K562 (cell line): ENCODE measurements around the gene PPP6R3. TPM values are rescaled to one million over a fixed set of nuclear protein-coding genes. Genes with fewer than 3 reads are reported as not detected.

ENCODE experiments used
- ATAC-seq: fragments of 200-7000 bp; cut with Tn5 transposase; 3 replicates; pipeline ENCODE4 v1.9.1; 2020; ENCODE audit warnings: moderate library complexity
- BruUV-seq: library from RNA; stranded (reverse); fragments of 400-500 nt; replicated peaks from 2 replicates; lab custom pipeline; 2021; lab: Mats Ljungman, UMichigan
- CTCF ChIA-PET: fragments of 300-600 bp; formaldehyde crosslinking; extraction: SDS; loops from one replicate; lab custom pipeline; 2021; ENCODE audit warnings: low intra/inter-chr PET ratio; lab: Yijun Ruan, JAX
- POLR2A ChIA-PET: fragments of 300-600, 350-650 bp; sonication (Branson Sonifier 250); formaldehyde crosslinking; extraction: SDS; loops from one replicate; lab custom pipeline; 2021; ENCODE audit warnings: antibody characterized with exemption, inconsistent platforms; lab: Yijun Ruan, JAX
- DNase-seq, 4 experiments: peaks; one replicate each; pipeline versions ENCODE4 v3.0.0 to v3.0.0-alpha.2; 2011 to 2018; ENCODE audit warnings: low spot score in 3 of 4, mixed read lengths in 3 of 4; ENCODE audit errors: extremely low read depth in 1 of 4
- FAIRE-seq: peaks from 2 replicates; lab custom pipeline; 2011; peaks lifted over from hg19 to GRCh38; lab: Jason Lieb, UNC
- H2AFZ ChIP-seq: 2 replicates; pipeline ENCODE4 v1.6.0; 2011; ENCODE audit warnings: low read depth, low read length, control low read depth, inconsistent platforms
- H3K27ac ChIP-seq: fragments of 200-600 bp; 3 replicates; pipeline ENCODE4 v1.8.0; 2011; ENCODE audit warnings: low read depth, mild to moderate bottlenecking, control low read depth, inconsistent platforms, low read length, moderate library complexity, mixed read lengths; ENCODE audit errors: extremely low read depth
- H3K27me3 ChIP-seq, 2 experiments: fragments of 300-600 bp in 1 of 2; 2 replicates in 1 of 2; 3 replicates in 1 of 2; pipeline versions ENCODE4 v1.6.0 to v1.8.0; 2011; ENCODE audit warnings: inconsistent platforms in 2 of 2, low read length in 2 of 2, mild to moderate bottlenecking in 1 of 2, mixed read lengths in 1 of 2, moderate library complexity in 1 of 2; ENCODE audit not compliant: control insufficient read depth in 2 of 2, insufficient read depth in 2 of 2
- H3K36me3 ChIP-seq: fragments of 300-600 bp; 3 replicates; pipeline ENCODE4 v1.8.0; 2011; ENCODE audit warnings: mild to moderate bottlenecking, low read length, inconsistent platforms; ENCODE audit not compliant: control insufficient read depth, insufficient read depth
- H3K4me1 ChIP-seq, 2 experiments: fragments of 200-600 bp in 1 of 2; replicated peaks in 1 of 2; 2 replicates in 1 of 2; 3 replicates in 1 of 2; pipeline versions ENCODE4 v1.5.1 to v1.8.0; 2011; ENCODE audit warnings: inconsistent platforms in 2 of 2, low read length in 2 of 2, mild to moderate bottlenecking in 1 of 2, mixed read lengths in 1 of 2, moderate library complexity in 1 of 2; ENCODE audit not compliant: control insufficient read depth in 2 of 2, insufficient read depth in 2 of 2
- H3K4me2 ChIP-seq: 2 replicates; pipeline ENCODE4 v1.6.1; 2011; ENCODE audit warnings: low read length, control low read depth, inconsistent platforms, mixed read lengths; ENCODE audit not compliant: insufficient read depth
- H3K4me3 ChIP-seq: fragments of 200-600 bp; sonication (generic), shearing (Covaris generic); 2 replicates; pipeline ENCODE4 v1.5.1; 2016; ENCODE audit warnings: control low read depth, inconsistent platforms
- H3K79me2 ChIP-seq: fragments of 200-600 bp; 3 replicates; pipeline ENCODE4 v1.8.0; 2011; ENCODE audit warnings: low read length, inconsistent platforms; ENCODE audit not compliant: control insufficient read depth, insufficient read depth
- H3K9ac ChIP-seq, 2 experiments: 2 replicates each; pipeline versions ENCODE4 v1.6.0 to v1.6.1; 2011; ENCODE audit warnings: low read depth in 2 of 2, low read length in 2 of 2, control low read depth in 1 of 2, inconsistent platforms in 1 of 2, mild to moderate bottlenecking in 1 of 2, mixed read lengths in 1 of 2; ENCODE audit not compliant: insufficient read depth in 1 of 2
- H3K9me1 ChIP-seq: one replicate; pipeline ENCODE4 v1.6.0; 2011; ENCODE audit warnings: inconsistent platforms, mild to moderate bottlenecking, low read length, moderate library complexity; ENCODE audit not compliant: control insufficient read depth, insufficient read depth
- H3K9me3 ChIP-seq: replicated peaks from 2 replicates; pipeline ENCODE4 v1.5.1; 2011; ENCODE audit warnings: low read depth, low read length, inconsistent platforms; ENCODE audit not compliant: control insufficient read depth, insufficient read depth
- H4K20me1 ChIP-seq: replicated peaks from 2 replicates; pipeline ENCODE4 v1.6.1; 2011; ENCODE audit warnings: low read length, inconsistent platforms, mixed read lengths; ENCODE audit not compliant: control insufficient read depth, insufficient read depth
- ADNP ChIP-seq: fragments of 200-800 bp; sonication (Bioruptor generic); IDR thresholded peaks from 2 replicates; pipeline ENCODE4 v1.6.1; 2016; ENCODE audit warnings: missing genetic modification characterization, missing compliant biosample characterization
- ARID3B ChIP-seq: fragments of 250-450 bp; sonication (Bioruptor Pico); IDR thresholded peaks from 2 replicates; pipeline ENCODE4 v1.4.0; 2020; ENCODE audit warnings: borderline replicate concordance
- ATF7 ChIP-seq: fragments of 450-650 bp; IDR thresholded peaks from 2 replicates; pipeline ENCODE4 v1.7.1; 2014; ENCODE audit warnings: mild to moderate bottlenecking, moderate library complexity
- BRCA1 ChIP-seq, 2 experiments: fragments of 450-650 bp in 1 of 2; sonication (generic) in 1 of 2; formaldehyde crosslinking in 1 of 2; IDR thresholded peaks; 2 replicates each; pipeline versions ENCODE4 v1.5.0 to v1.6.1; 2017 to 2020; ENCODE audit warnings: mild to moderate bottlenecking in 1 of 2, missing genetic modification reagents in 1 of 2
- CREB3L1 ChIP-seq: fragments of 450-650 bp; IDR thresholded peaks from 2 replicates; pipeline ENCODE4 v1.6.1; 2014; ENCODE audit warnings: low read depth, mild to moderate bottlenecking, moderate library complexity, borderline replicate concordance
- FOXJ2 ChIP-seq: fragments of 200-800 bp; sonication (Bioruptor generic); IDR thresholded peaks from 2 replicates; pipeline ENCODE4 v1.6.1; 2016; ENCODE audit warnings: missing genetic modification characterization, missing compliant biosample characterization
- MCM7 ChIP-seq, 2 experiments: fragments of 450-650 bp; IDR thresholded peaks; 2 replicates each; pipeline ENCODE4 v1.6.1; 2016 to 2018
- NELFE ChIP-seq: IDR thresholded peaks from 2 replicates; pipeline ENCODE4 v1.6.1; 2011; ENCODE audit warnings: mild to moderate bottlenecking; ENCODE audit not compliant: insufficient read depth, insufficient read length
- NFXL1 ChIP-seq: fragments of 450-650 bp; formaldehyde crosslinking; IDR thresholded peaks from 2 replicates; pipeline ENCODE4 v1.4.0; 2021; ENCODE audit warnings: mild to moderate bottlenecking
- SMAD2 ChIP-seq: fragments of 150-350 bp; IDR thresholded peaks from 2 replicates; pipeline ENCODE4 v1.6.1; 2014; ENCODE audit warnings: low read depth, mild to moderate bottlenecking, low read length
- SNRNP70 ChIP-seq: fragments of 200-400 bp; formaldehyde crosslinking; optimal IDR thresholded peaks from 2 replicates; pipeline ENCODE3; 2017; ENCODE audit warnings: low read depth, low read length
- TAF15 ChIP-seq: fragments of 200-400 bp; formaldehyde crosslinking; IDR thresholded peaks from 2 replicates; pipeline ENCODE4 v1.6.1; 2017; ENCODE audit warnings: mild to moderate bottlenecking, low read depth, low read length, moderate library complexity
- THAP12 ChIP-seq: fragments of 250-450 bp; sonication (Bioruptor Pico); IDR thresholded peaks from 2 replicates; pipeline ENCODE4 v1.9.0; 2021; ENCODE audit warnings: mild to moderate bottlenecking, inconsistent platforms
- TRIM24 ChIP-seq, 2 experiments: fragments of 450-650 bp; IDR thresholded peaks; 2 replicates each; pipeline ENCODE4 v1.6.1; 2016
- ZNF134 ChIP-seq: fragments of 250-450 bp; sonication (Bioruptor Pico); conservative IDR thresholded peaks from 2 replicates; pipeline ENCODE4 v1.4.0; 2020
- WGBS: fragments of 100-300 bp; shearing (Covaris generic); methylation state at CpG from one replicate; pipeline ENCODE4 v1.1.6; 2016; ENCODE audit warnings: low coverage, mixed read lengths; ENCODE audit not compliant: insufficient coverage; ENCODE audit errors: missing lambda C conversion rate; 5-methylcytosine and 5-hydroxymethylcytosine counted together
- in situ Hi-C: fragments of 300-500 bp; cut with MboI; formaldehyde crosslinking; loops from 4 replicates; pipeline ENCODE4 v1.15.0; 2018; ENCODE audit warnings: inconsistent platforms, mixed read lengths
- intact Hi-C: fragments of 100-400 bp; cut with micrococcal nuclease; formaldehyde crosslinking; loops from 2 replicates; pipeline ENCODE4 v1.14.2; 2022
- polyA plus RNA-seq, 8 experiments: library from polyadenylated mRNA; depleted of rRNA in 4 of 8; stranded (reverse) in 5 of 8; unstranded in 3 of 8; fragments of >200 nt; fragmentation: Nextera tagmentation in 2 of 8; fragmentation: Illumina TruSeq in 1 of 8; extraction: Ambion mirVana in 2 of 8; extraction: Trizol in 1 of 8; gene quantifications; 2 replicates each; pipeline versions ENCODE4 v1.2.1 to v1.2.3, GENCODE V29; 2011 to 2014; ENCODE audit warnings: inconsistent platforms in 1 of 8, missing spikeins in 1 of 8
- total RNA-seq, 7 experiments: library from RNA; depleted of rRNA in 6 of 7; stranded (reverse); fragments of >200 nt in 6 of 7; fragmentation: Illumina TruSeq in 2 of 7; extraction: Trizol in 2 of 7; gene quantifications; 2 replicates each; pipeline versions ENCODE4 v1.2.1 to v1.2.3, GENCODE V29; 2011 to 2021; ENCODE audit warnings: low replicate concordance in 1 of 7

PPP6R3 gene
- total and polyA plus RNA-seq, 9 of the 15 experiments (the other 6 are each of a cell fraction or from before 2014, with no cell fraction given), result 20.3 to 117 (median 80.6) TPM

GRCh38 chr11:68505596-68505995, 45.0 kb downstream of the PPP6R3 start (continued):
- TF ChIP-seq NFXL1 (CRISPR knock-in tag), result no peak

GRCh38 chr11:68506908-68507307, 46.4 kb downstream of the PPP6R3 start:
- Histone ChIP-seq H3K4me2 (no peak overlapping the region), H3K9ac (no peak overlapping the region), H3K4me1 (peaks cover 0 to 31% of the 10 kb centered on the region in 2 experiments), H3K36me3 (peaks cover 12% of the 10 kb centered on the region), H3K27ac (no peak overlapping the region), H3K9me1 (no peaks in the 10 kb centered on the region), H3K4me3 (no peak overlapping the region), H3K27me3 (no peaks in the 10 kb centered on the region), H4K20me1 (peaks cover 31% of the 10 kb centered on the region), H2AFZ (no peak overlapping the region), H3K9me3 (no peaks in the 10 kb centered on the region; the same call in 1 of the 2 replicates), H3K79me2 (peaks cover 97% of the 10 kb centered on the region)
- ATAC-seq (no peak), DNase-seq (no peak), FAIRE-seq (no peak)
- in situ Hi-C loops, result no loop called here
- ChIA-PET CTCF (no interaction called here), POLR2A (no interaction called here)
- WGBS, result 96% methylated on average over 3 of the region's 3 CpGs
- BruUV-seq, result no TSS peak
- intact Hi-C loops, result no loop called here
- no peak for TF ChIP-seq THAP12 (CRISPR knock-in tag)
- no peak for TF ChIP-seq TAF15
- no peak for TF ChIP-seq ATF7
- TF ChIP-seq TRIM24 (IDR thresholded peaks at IDR 0.05), result no peak
- TF ChIP-seq BRCA1 (IDR thresholded peaks at IDR 0.05), result no peak
- TF ChIP-seq BRCA1 (CRISPR knock-in tag; IDR thresholded peaks at IDR 0.05), result no peak
- no peak for TF ChIP-seq SNRNP70
- TF ChIP-seq ADNP (tag), result no peak
- no peak for TF ChIP-seq ARID3B (CRISPR knock-in tag)
- TF ChIP-seq CREB3L1, result no peak
- no peak for TF ChIP-seq FOXJ2
- TF ChIP-seq NELFE, result no peak
- no peak for TF ChIP-seq SMAD2
- TF ChIP-seq ZNF134, result no peak
- no peak for TF ChIP-seq MCM7 (IDR thresholded peaks at IDR 0.05)
- TF ChIP-seq, all 486 proteins: peak for 0
